ENCODE data around the gene SLC10A7.
"Not testable (repeated sequence)": the region's sequence is repeated elsewhere in the genome, so short reads cannot be mapped to it uniquely, and the experiment has no call there.

SLC10A7 gene

GRCh38 chr4:146381263-146381872 is 140.4 kb downstream of the SLC10A7 start:
- Histone ChIP-seq H3K27ac (ENCODE audit: low read depth in 2 of 2, low read length in 2 of 2) (no peak overlapping the region), H3K9ac (ENCODE audit: low read depth in 1 of 2, low read length in 2 of 2) (no peak overlapping the region), H3K27me3 (ENCODE audit: control insufficient read depth in 2 of 2, insufficient read depth in 2 of 2, low read length in 2 of 2) (no peaks in the 10 kb centered on the region), H3K36me3 (ENCODE audit: control insufficient read depth in 2 of 2, insufficient read depth in 2 of 2, low read length in 2 of 2) (no peaks in the 10 kb centered on the region), H3K4me1 (ENCODE audit: control insufficient read depth in 2 of 2, insufficient read depth in 2 of 2, low read length in 2 of 2) (no peaks in the 10 kb centered on the region), H3K9me3 (ENCODE audit: control insufficient read depth in 2 of 2, low read length in 2 of 2) (peaks cover 0 to 3% of the 10 kb centered on the region in 2 donors), H3K4me3 (ENCODE audit: low read length in 2 of 2) (no peak overlapping the region)

- Histone ChIP-seq H3K4me3 (ENCODE audit: low read length in 2 of 2) (no peak overlapping the region), H3K36me3 (ENCODE audit: control insufficient read depth in 2 of 2, insufficient read depth in 2 of 2, low read length in 2 of 2) (no peaks in the 10 kb centered on the region), H3K9ac (ENCODE audit: low read depth in 1 of 2, low read length in 2 of 2) (no peak overlapping the region), H3K27ac (ENCODE audit: low read depth in 2 of 2, low read length in 2 of 2) (no peak overlapping the region), H3K27me3 (ENCODE audit: control insufficient read depth in 2 of 2, insufficient read depth in 2 of 2, low read length in 2 of 2) (no peaks in the 10 kb centered on the region), H3K9me3 (ENCODE audit: control insufficient read depth in 2 of 2, low read length in 2 of 2) (peaks cover 0 to 3% of the 10 kb centered on the region in 2 donors), H3K4me1 (ENCODE audit: control insufficient read depth in 2 of 2, insufficient read depth in 2 of 2, low read length in 2 of 2) (no peaks in the 10 kb centered on the region)
Observed at GRCh38 chr4:146379744-146380143, 142.0 kb downstream of the SLC10A7 start.

GRCh38 chr4:146371812-146372211 is 149.9 kb downstream of the SLC10A7 start:
- H3K27me3 ChIP-seq (ENCODE audit: control insufficient read depth in 2 of 2, insufficient read depth in 2 of 2, low read length in 2 of 2): no peaks in the 10 kb centered on the region
- H3K9me3 ChIP-seq (ENCODE audit: control insufficient read depth in 2 of 2, low read length in 2 of 2): peaks cover 0 to 3% of the 10 kb centered on the region in 2 donors
- H3K27ac ChIP-seq (ENCODE audit: low read depth in 2 of 2, low read length in 2 of 2): no peak overlapping the region
- no peak overlapping the region for H3K4me3 ChIP-seq (ENCODE audit: low read length in 2 of 2)
- no peaks in the 10 kb centered on the region for H3K36me3 ChIP-seq (ENCODE audit: control insufficient read depth in 2 of 2, insufficient read depth in 2 of 2, low read length in 2 of 2)
- no peak overlapping the region for H3K9ac ChIP-seq (ENCODE audit: low read depth in 1 of 2, low read length in 2 of 2)
- H3K4me1 ChIP-seq (ENCODE audit: control insufficient read depth in 2 of 2, insufficient read depth in 2 of 2, low read length in 2 of 2): no peaks in the 10 kb centered on the region

GRCh38 chr4:146370841-146371240 is 150.9 kb downstream of the SLC10A7 start:
- Histone ChIP-seq H3K4me3 (ENCODE audit: low read length in 2 of 2) (no peak overlapping the region), H3K27me3 (ENCODE audit: control insufficient read depth in 2 of 2, insufficient read depth in 2 of 2, low read length in 2 of 2) (no peaks in the 10 kb centered on the region), H3K4me1 (ENCODE audit: control insufficient read depth in 2 of 2, insufficient read depth in 2 of 2, low read length in 2 of 2) (no peaks in the 10 kb centered on the region), H3K9me3 (ENCODE audit: control insufficient read depth in 2 of 2, low read length in 2 of 2) (no peaks in the 10 kb centered on the region), H3K9ac (ENCODE audit: low read depth in 1 of 2, low read length in 2 of 2) (no peak overlapping the region), H3K27ac (ENCODE audit: low read depth in 2 of 2, low read length in 2 of 2) (no peak overlapping the region), H3K36me3 (ENCODE audit: control insufficient read depth in 2 of 2, insufficient read depth in 2 of 2, low read length in 2 of 2) (no peaks in the 10 kb centered on the region)

DNA sequence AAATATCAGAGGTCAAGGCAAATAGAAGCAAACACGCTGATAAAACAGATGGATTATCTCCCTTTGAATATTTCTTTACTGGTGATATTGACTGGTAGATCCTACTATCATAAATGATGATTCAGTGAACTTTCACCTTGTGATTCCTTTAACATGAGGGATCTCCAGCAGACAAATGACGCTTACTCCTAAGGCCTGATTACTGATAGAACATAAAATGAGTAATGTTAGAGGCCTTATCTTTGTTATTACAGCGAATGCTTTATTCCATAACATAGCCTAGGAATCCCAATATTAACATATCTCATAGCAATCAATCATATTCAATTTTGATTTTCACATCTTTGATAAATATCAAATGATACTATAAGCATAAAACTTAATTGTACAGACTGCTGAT is 152.3 kb downstream of the SLC10A7 start:
- H3K9me3 ChIP-seq (ENCODE audit: control insufficient read depth in 2 of 2, low read length in 2 of 2): no peaks in the 10 kb centered on the region
- H3K36me3 ChIP-seq (ENCODE audit: control insufficient read depth in 2 of 2, insufficient read depth in 2 of 2, low read length in 2 of 2): no peaks in the 10 kb centered on the region
- no peaks in the 10 kb centered on the region for H3K4me1 ChIP-seq (ENCODE audit: control insufficient read depth in 2 of 2, insufficient read depth in 2 of 2, low read length in 2 of 2)
- no peak overlapping the region for H3K9ac ChIP-seq (ENCODE audit: low read depth in 1 of 2, low read length in 2 of 2)
- H3K27me3 ChIP-seq (ENCODE audit: control insufficient read depth in 2 of 2, insufficient read depth in 2 of 2, low read length in 2 of 2): no peaks in the 10 kb centered on the region
- H3K27ac ChIP-seq (ENCODE audit: low read depth in 2 of 2, low read length in 2 of 2): no peak overlapping the region
- H3K4me3 ChIP-seq (ENCODE audit: low read length in 2 of 2): no peak overlapping the region

DNA sequence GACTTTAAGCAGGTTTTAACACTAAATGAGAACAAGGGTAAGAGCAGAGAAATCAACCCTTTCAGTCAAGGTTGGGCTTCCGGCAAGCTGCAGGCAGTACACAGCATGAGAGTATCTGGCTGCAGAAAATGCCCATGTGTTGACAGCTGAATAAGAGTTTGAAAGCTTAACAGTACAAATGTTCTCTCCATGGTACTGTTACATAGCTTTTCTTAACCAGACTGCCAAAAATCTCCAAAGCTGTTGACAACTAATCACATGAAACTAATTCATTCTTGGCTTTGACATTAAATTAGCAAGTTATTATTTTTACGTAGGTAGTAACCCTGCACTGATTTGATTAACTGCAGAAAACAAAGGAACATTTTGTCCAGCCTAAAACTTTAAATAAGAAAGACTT is 153.5 kb downstream of the SLC10A7 start:
- H3K9me3 ChIP-seq (ENCODE audit: control insufficient read depth in 2 of 2, low read length in 2 of 2): no peaks in the 10 kb centered on the region
- H3K27ac ChIP-seq (ENCODE audit: low read depth in 2 of 2, low read length in 2 of 2): no peak overlapping the region
- H3K27me3 ChIP-seq (ENCODE audit: control insufficient read depth in 2 of 2, insufficient read depth in 2 of 2, low read length in 2 of 2): no peaks in the 10 kb centered on the region
- no peak overlapping the region for H3K4me3 ChIP-seq (ENCODE audit: low read length in 2 of 2)
- H3K9ac ChIP-seq (ENCODE audit: low read depth in 1 of 2, low read length in 2 of 2): no peak overlapping the region
- H3K36me3 ChIP-seq (ENCODE audit: control insufficient read depth in 2 of 2, insufficient read depth in 2 of 2, low read length in 2 of 2): no peaks in the 10 kb centered on the region
- no peaks in the 10 kb centered on the region for H3K4me1 ChIP-seq (ENCODE audit: control insufficient read depth in 2 of 2, insufficient read depth in 2 of 2, low read length in 2 of 2)

- H3K27ac ChIP-seq (ENCODE audit: low read depth in 2 of 2, low read length in 2 of 2): no peak overlapping the region
- no peak overlapping the region for H3K4me3 ChIP-seq (ENCODE audit: low read length in 2 of 2)
- H3K9ac ChIP-seq (ENCODE audit: low read depth in 1 of 2, low read length in 2 of 2): no peak overlapping the region
- H3K36me3 ChIP-seq (ENCODE audit: control insufficient read depth in 2 of 2, insufficient read depth in 2 of 2, low read length in 2 of 2): no peaks in the 10 kb centered on the region
- H3K4me1 ChIP-seq (ENCODE audit: control insufficient read depth in 2 of 2, insufficient read depth in 2 of 2, low read length in 2 of 2): no peaks in the 10 kb centered on the region
- H3K27me3 ChIP-seq (ENCODE audit: control insufficient read depth in 2 of 2, insufficient read depth in 2 of 2, low read length in 2 of 2): no peaks in the 10 kb centered on the region
- no peaks in the 10 kb centered on the region for H3K9me3 ChIP-seq (ENCODE audit: control insufficient read depth in 2 of 2, low read length in 2 of 2)
Observed at GRCh38 chr4:146367347-146367746, 154.4 kb downstream of the SLC10A7 start.

GRCh38 chr4:146359771-146360170 is 162.0 kb downstream of the SLC10A7 start:
- no peaks in the 10 kb centered on the region for H3K9me3 ChIP-seq (ENCODE audit: control insufficient read depth in 2 of 2, low read length in 2 of 2)
- no peak overlapping the region for H3K9ac ChIP-seq (ENCODE audit: low read depth in 1 of 2, low read length in 2 of 2)
- no peaks in the 10 kb centered on the region for H3K4me1 ChIP-seq (ENCODE audit: control insufficient read depth in 2 of 2, insufficient read depth in 2 of 2, low read length in 2 of 2)
- no peaks in the 10 kb centered on the region for H3K27me3 ChIP-seq (ENCODE audit: control insufficient read depth in 2 of 2, insufficient read depth in 2 of 2, low read length in 2 of 2)
- no peaks in the 10 kb centered on the region for H3K36me3 ChIP-seq (ENCODE audit: control insufficient read depth in 2 of 2, insufficient read depth in 2 of 2, low read length in 2 of 2)
- no peak overlapping the region for H3K27ac ChIP-seq (ENCODE audit: low read depth in 2 of 2, low read length in 2 of 2)
- H3K4me3 ChIP-seq (ENCODE audit: low read length in 2 of 2): no peak overlapping the region

GRCh38 chr4:146350114-146350513 is 171.6 kb downstream of the SLC10A7 start:
- H3K4me3 ChIP-seq (ENCODE audit: low read length in 2 of 2); H3K27me3 ChIP-seq (ENCODE audit: control insufficient read depth in 2 of 2, insufficient read depth in 2 of 2, low read length in 2 of 2); H3K4me1 ChIP-seq (ENCODE audit: control insufficient read depth in 2 of 2, insufficient read depth in 2 of 2, low read length in 2 of 2); H3K27ac ChIP-seq (ENCODE audit: low read depth in 2 of 2, low read length in 2 of 2); H3K36me3 ChIP-seq (ENCODE audit: control insufficient read depth in 2 of 2, insufficient read depth in 2 of 2, low read length in 2 of 2); H3K9me3 ChIP-seq (ENCODE audit: control insufficient read depth in 2 of 2, low read length in 2 of 2); H3K9ac ChIP-seq (ENCODE audit: low read depth in 1 of 2, low read length in 2 of 2): not testable (repeated sequence)

DNA sequence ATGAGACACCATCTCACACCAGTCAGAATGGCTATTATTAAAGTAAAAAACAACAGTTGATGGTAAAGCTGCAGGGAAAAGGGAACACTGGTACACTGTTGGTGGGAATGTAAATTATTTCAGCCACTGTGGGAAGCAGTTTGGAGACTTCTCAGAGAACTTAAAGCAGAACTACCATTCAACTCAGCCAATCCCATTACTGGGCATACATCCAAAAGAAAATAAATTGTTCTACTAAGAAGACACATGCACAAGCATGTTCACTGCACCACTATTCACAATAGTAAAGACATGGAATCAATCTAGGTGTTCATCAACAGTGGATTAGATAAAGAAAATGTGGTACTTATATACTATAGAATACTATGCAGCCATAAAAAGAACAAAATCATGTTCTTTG is 172.4 kb downstream of the SLC10A7 start:
- H3K9ac ChIP-seq (ENCODE audit: low read depth in 1 of 2, low read length in 2 of 2): no peak overlapping the region
- no peaks in the 10 kb centered on the region for H3K4me1 ChIP-seq (ENCODE audit: control insufficient read depth in 2 of 2, insufficient read depth in 2 of 2, low read length in 2 of 2)
- H3K4me3 ChIP-seq (ENCODE audit: low read length in 2 of 2): no peak overlapping the region
- no peak overlapping the region for H3K27ac ChIP-seq (ENCODE audit: low read depth in 2 of 2, low read length in 2 of 2)
- no peaks in the 10 kb centered on the region for H3K27me3 ChIP-seq (ENCODE audit: control insufficient read depth in 2 of 2, insufficient read depth in 2 of 2, low read length in 2 of 2)
- no peaks in the 10 kb centered on the region for H3K9me3 ChIP-seq (ENCODE audit: control insufficient read depth in 2 of 2, low read length in 2 of 2)
- no peaks in the 10 kb centered on the region for H3K36me3 ChIP-seq (ENCODE audit: control insufficient read depth in 2 of 2, insufficient read depth in 2 of 2, low read length in 2 of 2)

DNA sequence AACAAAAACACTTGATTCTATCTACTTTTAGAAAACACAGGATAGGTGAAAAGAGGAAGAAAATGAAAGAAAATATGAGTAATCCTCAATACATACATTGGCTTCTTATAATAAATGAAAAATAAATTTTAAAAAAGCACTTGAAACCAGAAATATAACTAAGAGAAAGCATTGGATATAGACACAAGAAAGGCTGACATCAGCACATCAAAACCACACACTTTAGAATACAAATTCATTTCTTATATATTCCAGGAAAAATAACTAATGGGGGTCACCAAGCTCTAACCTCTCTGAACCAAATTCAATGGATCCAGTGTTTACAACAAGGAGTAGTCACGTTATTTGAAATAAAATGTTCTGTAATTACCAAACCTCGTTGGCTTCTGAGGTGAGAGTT is 173.9 kb downstream of the SLC10A7 start:
- no peak overlapping the region for H3K4me3 ChIP-seq (ENCODE audit: low read length in 2 of 2)
- H3K9ac ChIP-seq (ENCODE audit: low read depth in 1 of 2, low read length in 2 of 2): no peak overlapping the region
- H3K27me3 ChIP-seq (ENCODE audit: control insufficient read depth in 2 of 2, insufficient read depth in 2 of 2, low read length in 2 of 2): no peaks in the 10 kb centered on the region
- H3K4me1 ChIP-seq (ENCODE audit: control insufficient read depth in 2 of 2, insufficient read depth in 2 of 2, low read length in 2 of 2): no peaks in the 10 kb centered on the region
- H3K36me3 ChIP-seq (ENCODE audit: control insufficient read depth in 2 of 2, insufficient read depth in 2 of 2, low read length in 2 of 2): no peaks in the 10 kb centered on the region
- no peaks in the 10 kb centered on the region for H3K9me3 ChIP-seq (ENCODE audit: control insufficient read depth in 2 of 2, low read length in 2 of 2)
- no peak overlapping the region for H3K27ac ChIP-seq (ENCODE audit: low read depth in 2 of 2, low read length in 2 of 2)
